Esophagus muscularis mucosa (tissue), 4 donors: ENCODE results near the gene CNPY4.

Experiments used
- CTCF ChIP-seq, 3 experiments: fragments of 200-600 bp in 2 of 3; fragments of 450-650 bp in 1 of 3; sonication (generic) in 2 of 3; IDR thresholded peaks; one replicate each; pipeline ENCODE4 v1.5.1; 2017 to 2019; ENCODE audit warnings: antibody characterized with exemption in 3 of 3, mild to moderate bottlenecking in 2 of 3, moderate library complexity in 1 of 3
- EP300 ChIP-seq: sonication (generic); formaldehyde crosslinking; IDR thresholded peaks from one replicate; pipeline ENCODE4 v1.6.1; 2017; ENCODE audit warnings: antibody characterized with exemption
- POLR2AphosphoS5 ChIP-seq, 2 donors: sonication (generic); formaldehyde crosslinking; IDR thresholded peaks; one replicate each; pipeline ENCODE4 v1.6.1; 2017; ENCODE audit warnings: antibody characterized with exemption in 2 of 2

GRCh38 chr7:100105534-100105933, 13.9 kb upstream of the CNPY4 start:
- TF ChIP-seq CTCF (IDR thresholded peaks at IDR 0.05), result no peak
- no peak for TF ChIP-seq POLR2AphosphoS5 (IDR thresholded peaks at IDR 0.05)
- no peak for TF ChIP-seq EP300
